SK-N-SH (cell line): ENCODE results near the gene RAP1GAP.

Source experiments
- EP300 ChIP-seq, 2 experiments: IDR thresholded peaks; 2 replicates each; pipeline versions ENCODE4 v1.4.0 to v1.6.1; 2012; ENCODE audit warnings: borderline replicate concordance in 1 of 2, low read depth in 1 of 2, low read length in 1 of 2
- GABPA ChIP-seq: IDR thresholded peaks from 2 replicates; pipeline ENCODE4 v1.4.0; 2012; ENCODE audit warnings: low read depth, mild to moderate bottlenecking
- MXI1 ChIP-seq: IDR thresholded peaks from 2 replicates; pipeline ENCODE4 v1.6.1; 2012; ENCODE audit warnings: mild to moderate bottlenecking, low read depth, low read length, improper control_type of control experiment
- NRF1 ChIP-seq: IDR thresholded peaks from 2 replicates; pipeline ENCODE4 v1.6.1; 2012; ENCODE audit warnings: low read depth, mild to moderate bottlenecking, low read length
- POLR2AphosphoS5 ChIP-seq: IDR thresholded peaks from 2 replicates; pipeline ENCODE4 v1.6.1; 2012; ENCODE audit warnings: low read depth, low read length
- RCOR1 ChIP-seq: fragments of 150-350 bp; IDR thresholded peaks from 2 replicates; pipeline ENCODE4 v1.6.1; 2017; ENCODE audit warnings: antibody characterized with exemption, low read length
- SIN3A ChIP-seq: IDR thresholded peaks from 2 replicates; pipeline ENCODE4 v1.6.1; 2012; ENCODE audit warnings: low read depth, mild to moderate bottlenecking, low read length, moderate library complexity, borderline replicate concordance
- TAF1 ChIP-seq: IDR thresholded peaks from 2 replicates; pipeline ENCODE4 v1.6.1; 2012; ENCODE audit warnings: low read depth, mild to moderate bottlenecking, low read length, moderate library complexity, borderline replicate concordance
- TF ChIP-seq, protein P1 (sequence below): IDR thresholded peaks from 2 replicates; pipeline ENCODE4 v1.6.1; 2012; ENCODE audit warnings: mild to moderate bottlenecking, low read depth, low read length, moderate library complexity
- TF ChIP-seq, protein P2 (sequence below): fragments of 200-600 bp; sonication (generic); IDR thresholded peaks from 2 replicates; pipeline ENCODE4 v1.6.1; 2017; ENCODE audit warnings: antibody characterized with exemption, mild to moderate bottlenecking, moderate library complexity
- TF ChIP-seq, protein P3 (sequence below): IDR thresholded peaks from 2 replicates; pipeline ENCODE4 v1.4.0; 2012; ENCODE audit warnings: low read depth, borderline replicate concordance
- TF ChIP-seq, protein P4 (sequence below): fragments of 150-350 bp; IDR thresholded peaks from 2 replicates; pipeline ENCODE4 v1.6.1; 2017; ENCODE audit warnings: antibody characterized with exemption, low read length, low read depth, borderline replicate concordance
- TF ChIP-seq, protein P5 (sequence below): IDR thresholded peaks from 2 replicates; pipeline ENCODE4 v1.4.0; 2012; ENCODE audit warnings: low read depth

DNA sequence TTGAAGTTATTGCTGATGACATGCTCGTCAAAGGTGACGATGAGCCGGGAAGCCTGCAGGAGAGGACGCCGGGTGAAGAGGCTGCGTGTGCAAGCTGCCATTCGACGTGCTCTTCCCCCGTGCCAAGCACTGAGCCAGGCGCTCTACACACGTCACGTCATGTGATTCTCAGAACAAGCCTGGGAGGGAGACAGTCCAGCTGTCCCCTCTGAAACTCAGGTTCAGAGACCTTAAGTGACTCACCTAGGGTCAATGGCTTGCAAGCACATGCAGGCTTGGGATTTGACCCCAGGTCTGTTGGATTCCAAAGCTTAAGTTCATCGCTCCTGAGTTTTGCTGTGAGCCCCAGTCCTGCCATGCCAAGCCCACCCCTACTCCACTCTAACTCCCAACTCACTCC, 57.1 kb downstream of the RAP1GAP start:
- TF ChIP-seq, protein P1, sequence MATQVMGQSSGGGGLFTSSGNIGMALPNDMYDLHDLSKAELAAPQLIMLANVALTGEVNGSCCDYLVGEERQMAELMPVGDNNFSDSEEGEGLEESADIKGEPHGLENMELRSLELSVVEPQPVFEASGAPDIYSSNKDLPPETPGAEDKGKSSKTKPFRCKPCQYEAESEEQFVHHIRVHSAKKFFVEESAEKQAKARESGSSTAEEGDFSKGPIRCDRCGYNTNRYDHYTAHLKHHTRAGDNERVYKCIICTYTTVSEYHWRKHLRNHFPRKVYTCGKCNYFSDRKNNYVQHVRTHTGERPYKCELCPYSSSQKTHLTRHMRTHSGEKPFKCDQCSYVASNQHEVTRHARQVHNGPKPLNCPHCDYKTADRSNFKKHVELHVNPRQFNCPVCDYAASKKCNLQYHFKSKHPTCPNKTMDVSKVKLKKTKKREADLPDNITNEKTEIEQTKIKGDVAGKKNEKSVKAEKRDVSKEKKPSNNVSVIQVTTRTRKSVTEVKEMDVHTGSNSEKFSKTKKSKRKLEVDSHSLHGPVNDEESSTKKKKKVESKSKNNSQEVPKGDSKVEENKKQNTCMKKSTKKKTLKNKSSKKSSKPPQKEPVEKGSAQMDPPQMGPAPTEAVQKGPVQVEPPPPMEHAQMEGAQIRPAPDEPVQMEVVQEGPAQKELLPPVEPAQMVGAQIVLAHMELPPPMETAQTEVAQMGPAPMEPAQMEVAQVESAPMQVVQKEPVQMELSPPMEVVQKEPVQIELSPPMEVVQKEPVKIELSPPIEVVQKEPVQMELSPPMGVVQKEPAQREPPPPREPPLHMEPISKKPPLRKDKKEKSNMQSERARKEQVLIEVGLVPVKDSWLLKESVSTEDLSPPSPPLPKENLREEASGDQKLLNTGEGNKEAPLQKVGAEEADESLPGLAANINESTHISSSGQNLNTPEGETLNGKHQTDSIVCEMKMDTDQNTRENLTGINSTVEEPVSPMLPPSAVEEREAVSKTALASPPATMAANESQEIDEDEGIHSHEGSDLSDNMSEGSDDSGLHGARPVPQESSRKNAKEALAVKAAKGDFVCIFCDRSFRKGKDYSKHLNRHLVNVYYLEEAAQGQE: no peak
- TF ChIP-seq, protein P2, sequence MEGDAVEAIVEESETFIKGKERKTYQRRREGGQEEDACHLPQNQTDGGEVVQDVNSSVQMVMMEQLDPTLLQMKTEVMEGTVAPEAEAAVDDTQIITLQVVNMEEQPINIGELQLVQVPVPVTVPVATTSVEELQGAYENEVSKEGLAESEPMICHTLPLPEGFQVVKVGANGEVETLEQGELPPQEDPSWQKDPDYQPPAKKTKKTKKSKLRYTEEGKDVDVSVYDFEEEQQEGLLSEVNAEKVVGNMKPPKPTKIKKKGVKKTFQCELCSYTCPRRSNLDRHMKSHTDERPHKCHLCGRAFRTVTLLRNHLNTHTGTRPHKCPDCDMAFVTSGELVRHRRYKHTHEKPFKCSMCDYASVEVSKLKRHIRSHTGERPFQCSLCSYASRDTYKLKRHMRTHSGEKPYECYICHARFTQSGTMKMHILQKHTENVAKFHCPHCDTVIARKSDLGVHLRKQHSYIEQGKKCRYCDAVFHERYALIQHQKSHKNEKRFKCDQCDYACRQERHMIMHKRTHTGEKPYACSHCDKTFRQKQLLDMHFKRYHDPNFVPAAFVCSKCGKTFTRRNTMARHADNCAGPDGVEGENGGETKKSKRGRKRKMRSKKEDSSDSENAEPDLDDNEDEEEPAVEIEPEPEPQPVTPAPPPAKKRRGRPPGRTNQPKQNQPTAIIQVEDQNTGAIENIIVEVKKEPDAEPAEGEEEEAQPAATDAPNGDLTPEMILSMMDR: no peak
- TF ChIP-seq, protein P3, sequence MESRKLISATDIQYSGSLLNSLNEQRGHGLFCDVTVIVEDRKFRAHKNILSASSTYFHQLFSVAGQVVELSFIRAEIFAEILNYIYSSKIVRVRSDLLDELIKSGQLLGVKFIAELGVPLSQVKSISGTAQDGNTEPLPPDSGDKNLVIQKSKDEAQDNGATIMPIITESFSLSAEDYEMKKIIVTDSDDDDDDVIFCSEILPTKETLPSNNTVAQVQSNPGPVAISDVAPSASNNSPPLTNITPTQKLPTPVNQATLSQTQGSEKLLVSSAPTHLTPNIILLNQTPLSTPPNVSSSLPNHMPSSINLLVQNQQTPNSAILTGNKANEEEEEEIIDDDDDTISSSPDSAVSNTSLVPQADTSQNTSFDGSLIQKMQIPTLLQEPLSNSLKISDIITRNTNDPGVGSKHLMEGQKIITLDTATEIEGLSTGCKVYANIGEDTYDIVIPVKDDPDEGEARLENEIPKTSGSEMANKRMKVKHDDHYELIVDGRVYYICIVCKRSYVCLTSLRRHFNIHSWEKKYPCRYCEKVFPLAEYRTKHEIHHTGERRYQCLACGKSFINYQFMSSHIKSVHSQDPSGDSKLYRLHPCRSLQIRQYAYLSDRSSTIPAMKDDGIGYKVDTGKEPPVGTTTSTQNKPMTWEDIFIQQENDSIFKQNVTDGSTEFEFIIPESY: no peak
- TF ChIP-seq, protein P4, sequence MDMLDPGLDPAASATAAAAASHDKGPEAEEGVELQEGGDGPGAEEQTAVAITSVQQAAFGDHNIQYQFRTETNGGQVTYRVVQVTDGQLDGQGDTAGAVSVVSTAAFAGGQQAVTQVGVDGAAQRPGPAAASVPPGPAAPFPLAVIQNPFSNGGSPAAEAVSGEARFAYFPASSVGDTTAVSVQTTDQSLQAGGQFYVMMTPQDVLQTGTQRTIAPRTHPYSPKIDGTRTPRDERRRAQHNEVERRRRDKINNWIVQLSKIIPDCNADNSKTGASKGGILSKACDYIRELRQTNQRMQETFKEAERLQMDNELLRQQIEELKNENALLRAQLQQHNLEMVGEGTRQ: no peak
- TF ChIP-seq MXI1 (no peak), EP300 (IDR thresholded peaks at IDR 0.05; ENCODE audit: borderline replicate concordance in 1 of 2, low read depth in 1 of 2, low read length in 1 of 2) (no peak), NRF1 (no peak), GABPA (no peak), RCOR1 (no peak), POLR2AphosphoS5 (no peak), SIN3A (no peak), TAF1 (no peak)
- TF ChIP-seq, protein P5, sequence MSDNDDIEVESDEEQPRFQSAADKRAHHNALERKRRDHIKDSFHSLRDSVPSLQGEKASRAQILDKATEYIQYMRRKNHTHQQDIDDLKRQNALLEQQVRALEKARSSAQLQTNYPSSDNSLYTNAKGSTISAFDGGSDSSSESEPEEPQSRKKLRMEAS: no peak
